H1 (cell line): ENCODE measurements around the gene EIF2S3B. TPM values are rescaled to one million over a fixed set of nuclear protein-coding genes. Genes with fewer than 3 reads are reported as not detected.

Experiments used
- CTCF ChIA-PET: fragments of 300-600 bp; sonication (Branson Sonifier 250); formaldehyde crosslinking; loops from one replicate; lab custom pipeline; 2021; ENCODE audit not compliant: partially characterized antibody; lab: Charles Lee
- POLR2A ChIA-PET: fragments of 300-600 bp; sonication (Branson Sonifier 250); formaldehyde crosslinking; loops from one replicate; lab custom pipeline; 2021; ENCODE audit warnings: inconsistent platforms; ENCODE audit not compliant: partially characterized antibody; lab: Charles Lee
- DNase-seq, 2 experiments: peaks; one replicate each; pipeline versions ENCODE4 v3.0.0 to v3.0.0-alpha.2; 2010 to 2022; ENCODE audit warnings: low spot score in 2 of 2, low read depth in 1 of 2, mixed read lengths in 1 of 2
- FAIRE-seq: peaks from 2 replicates; lab custom pipeline; 2011; peaks lifted over from hg19 to GRCh38; lab: Jason Lieb, UNC
- H2AFZ ChIP-seq: 2 replicates; pipeline ENCODE4 v1.8.1; 2012; ENCODE audit warnings: low read length, inconsistent platforms
- H2AK5ac ChIP-seq: 2 replicates; pipeline ENCODE4 v1.6.1; 2013; ENCODE audit warnings: low read depth, low read length
- H2BK120ac ChIP-seq: replicated peaks from 2 replicates; pipeline ENCODE3; 2013; ENCODE audit warnings: low read depth, low read length, inconsistent platforms
- H2BK12ac ChIP-seq: 2 replicates; pipeline ENCODE4 v1.6.1; 2013; ENCODE audit warnings: low read depth, low read length
- H2BK15ac ChIP-seq: 2 replicates; pipeline ENCODE4 v1.6.1; 2013; ENCODE audit warnings: low read length
- H2BK20ac ChIP-seq: 2 replicates; pipeline ENCODE4 v1.6.1; 2013; ENCODE audit warnings: low read length
- H2BK5ac ChIP-seq: 2 replicates; pipeline ENCODE4 v1.6.1; 2013; ENCODE audit warnings: low read depth, low read length
- H3K14ac ChIP-seq: 2 replicates; pipeline ENCODE4 v1.6.1; 2013; ENCODE audit warnings: inconsistent platforms; ENCODE audit not compliant: insufficient read length
- H3K18ac ChIP-seq: 2 replicates; pipeline ENCODE4 v1.6.1; 2013; ENCODE audit warnings: low read length; ENCODE audit errors: extremely low read depth
- H3K23ac ChIP-seq: 2 replicates; pipeline ENCODE4 v1.6.1; 2013; ENCODE audit warnings: inconsistent platforms; ENCODE audit not compliant: insufficient read length
- H3K23me2 ChIP-seq: 2 replicates; pipeline ENCODE4 v1.6.1; 2013; ENCODE audit warnings: low read depth, low read length
- H3K27ac ChIP-seq: 2 replicates; pipeline ENCODE4 v1.6.1; 2011; ENCODE audit warnings: low read depth, low read length, inconsistent platforms
- H3K27me3 ChIP-seq, 4 experiments: replicated peaks in 1 of 4; 1 replicate in 1 of 4; 2 replicates in 3 of 4; pipeline versions ENCODE4 v1.6.1 to v1.8.1; 2011 to 2013; ENCODE audit warnings: low read length in 3 of 4, mild to moderate bottlenecking in 3 of 4, inconsistent platforms in 2 of 4, mixed read lengths in 2 of 4, moderate library complexity in 1 of 4; ENCODE audit not compliant: control insufficient read depth in 3 of 4, insufficient read depth in 3 of 4; ENCODE audit errors: extremely low read depth in 1 of 4
- H3K36me3 ChIP-seq, 4 experiments: 2 replicates each; pipeline versions ENCODE4 v1.6.1 to v1.8.1; 2011 to 2013; ENCODE audit warnings: mild to moderate bottlenecking in 4 of 4, low read length in 3 of 4, moderate library complexity in 2 of 4, control low read depth in 1 of 4, inconsistent platforms in 1 of 4; ENCODE audit not compliant: insufficient read depth in 4 of 4, control insufficient read depth in 2 of 4
- H3K4ac ChIP-seq: replicated peaks from 2 replicates; pipeline ENCODE3; 2013; ENCODE audit warnings: low read length, low read depth, mixed read lengths, inconsistent platforms; ENCODE audit not compliant: insufficient read length
- H3K4me1 ChIP-seq, 4 experiments: replicated peaks in 1 of 4; 1 replicate in 1 of 4; 2 replicates in 3 of 4; pipeline versions ENCODE4 v1.6.1 to v1.8.1; 2011 to 2013; ENCODE audit warnings: low read length in 3 of 4, inconsistent platforms in 2 of 4, mixed read lengths in 1 of 4; ENCODE audit not compliant: insufficient read depth in 4 of 4, control insufficient read depth in 3 of 4
- H3K4me2 ChIP-seq, 2 experiments: 2 replicates each; pipeline versions ENCODE4 v1.6.1 to v1.8.1; 2011 to 2013; ENCODE audit warnings: low read depth in 2 of 2, low read length in 2 of 2, control low read depth in 1 of 2, inconsistent platforms in 1 of 2, mild to moderate bottlenecking in 1 of 2; ENCODE audit not compliant: insufficient read depth in 1 of 2
- H3K4me3 ChIP-seq, 4 experiments: fragments of 200-600, 300-600 bp in 1 of 4; sonication (generic), shearing (Covaris generic), sonication (Bioruptor Twin) in 1 of 4; 2 replicates each; pipeline versions ENCODE4 v1.5.1 to v1.8.1; 2011 to 2016; ENCODE audit warnings: low read length in 4 of 4, low read depth in 3 of 4, control low read depth in 2 of 4, inconsistent platforms in 2 of 4, mild to moderate bottlenecking in 2 of 4, mixed read lengths in 1 of 4, moderate library complexity in 1 of 4; ENCODE audit not compliant: insufficient read depth in 2 of 4; ENCODE audit errors: extremely low read depth in 1 of 4
- H3K56ac ChIP-seq: replicated peaks from 2 replicates; pipeline ENCODE3; 2013; ENCODE audit warnings: low read depth, mild to moderate bottlenecking, mixed read lengths, low read length, inconsistent platforms; ENCODE audit not compliant: insufficient read length
- H3K79me1 ChIP-seq: 2 replicates; pipeline ENCODE4 v1.6.1; 2013; ENCODE audit warnings: low read depth, low read length, control low read depth
- H3K79me2 ChIP-seq, 2 experiments: 2 replicates each; pipeline versions ENCODE4 v1.6.1 to v1.8.1; 2012 to 2013; ENCODE audit warnings: low read length in 2 of 2, mild to moderate bottlenecking in 2 of 2, inconsistent platforms in 1 of 2; ENCODE audit not compliant: insufficient read depth in 2 of 2, control insufficient read depth in 1 of 2
- H3K9ac ChIP-seq, 4 experiments: replicated peaks in 1 of 4; 1 replicate in 1 of 4; 2 replicates in 3 of 4; pipeline versions ENCODE4 v1.6.1 to v1.8.1; 2011 to 2013; ENCODE audit warnings: low read depth in 3 of 4, low read length in 3 of 4, control low read depth in 2 of 4, mild to moderate bottlenecking in 2 of 4, moderate library complexity in 2 of 4, inconsistent platforms in 1 of 4; ENCODE audit errors: extremely low read depth in 1 of 4
- H3K9me3 ChIP-seq, 2 experiments: 2 replicates each; pipeline versions ENCODE4 v1.6.1 to v1.8.1; 2012 to 2013; ENCODE audit warnings: mild to moderate bottlenecking in 2 of 2, moderate library complexity in 2 of 2, control low read depth in 1 of 2, inconsistent platforms in 1 of 2, low read depth in 1 of 2, low read length in 1 of 2, mixed read lengths in 1 of 2; ENCODE audit not compliant: insufficient read depth in 2 of 2
- H4K20me1 ChIP-seq, 2 experiments: replicated peaks in 1 of 2; 2 replicates each; pipeline versions ENCODE3 to v1.8.1; 2011 to 2013; ENCODE audit warnings: inconsistent platforms in 2 of 2, low read length in 2 of 2, mild to moderate bottlenecking in 1 of 2; ENCODE audit not compliant: insufficient read depth in 2 of 2, control insufficient read depth in 1 of 2
- H4K5ac ChIP-seq: 2 replicates; pipeline ENCODE4 v1.6.1; 2013; ENCODE audit warnings: low read length, low read depth, mixed read lengths, inconsistent platforms; ENCODE audit not compliant: insufficient read length
- H4K8ac ChIP-seq: 2 replicates; pipeline ENCODE4 v1.8.0; 2013; ENCODE audit warnings: mild to moderate bottlenecking, moderate library complexity, low read length, inconsistent platforms; ENCODE audit not compliant: insufficient read depth; ENCODE audit errors: extremely low read depth
- H4K91ac ChIP-seq: replicated peaks from 2 replicates; pipeline ENCODE3; 2013; ENCODE audit warnings: low read length, mixed read lengths, inconsistent platforms; ENCODE audit not compliant: insufficient read length
- BCL11A ChIP-seq, 2 experiments: IDR thresholded peaks; one replicate each; pipeline ENCODE4 v1.6.1; 2011; ENCODE audit warnings: low read depth in 2 of 2, low read length in 2 of 2, mild to moderate bottlenecking in 2 of 2
- CTBP2 ChIP-seq: IDR thresholded peaks from 2 replicates; pipeline ENCODE4 v1.7.0; 2011; ENCODE audit warnings: borderline replicate concordance, mild to moderate bottlenecking, moderate library complexity, mixed read lengths, low read length; ENCODE audit not compliant: insufficient read depth, insufficient read length
- KDM4A ChIP-seq: IDR thresholded peaks from one replicate; pipeline ENCODE4 v1.7.1; 2012; ENCODE audit warnings: low read depth, mild to moderate bottlenecking, moderate library complexity, low read length, inconsistent platforms; ENCODE audit not compliant: severe bottlenecking
- SP4 ChIP-seq: IDR thresholded peaks from 2 replicates; pipeline ENCODE4 v1.6.1; 2012; ENCODE audit warnings: low read length, inconsistent platforms
- WGBS, 2 experiments: shearing (Covaris generic) in 1 of 2; methylation state at CpG; one replicate each; pipeline versions ENCODE4 v1.1.6 to v1.1.7; 2013 to 2015; ENCODE audit warnings: low lambda C conversion rate in 2 of 2, mixed read lengths in 2 of 2, inconsistent platforms in 1 of 2, low coverage in 1 of 2, missing lambda C conversion rate in 1 of 2; ENCODE audit not compliant: insufficient replicate concordance in 2 of 2, insufficient coverage in 1 of 2, insufficient read length in 1 of 2; ENCODE audit errors: extremely low coverage in 1 of 2, missing lambda C conversion rate in 1 of 2; 5-methylcytosine and 5-hydroxymethylcytosine counted together
- polyA plus RNA-seq, 7 experiments: library from polyadenylated mRNA; depleted of rRNA in 3 of 7; stranded (reverse) in 5 of 7; unstranded in 2 of 7; fragments of >200 nt in 5 of 7; fragments of 200-250 nt in 2 of 7; gene quantifications; 1 replicate in 5 of 7; 2 replicates in 1 of 7; 4 replicates in 1 of 7; pipeline versions ENCODE4 v1.2.1 to v1.2.3, GENCODE V29; 2011 to 2013; ENCODE audit warnings: missing spikeins in 2 of 7, mixed read lengths in 2 of 7
- total RNA-seq: library from RNA; stranded (reverse); fragmentation: NEBNext Ultra II Directional; extraction: Animal tissue kit (Norgen Biotek cat#: 25700); gene quantifications from 2 replicates; pipeline ENCODE4 v1.2.1, GENCODE V29; 2021

EIF2S3B gene
- total and polyA plus RNA-seq, 2 of the 8 experiments (the other 6 are each of a cell fraction or from before 2014, with no cell fraction given): 3.1 to 6.7 TPM

DNA sequence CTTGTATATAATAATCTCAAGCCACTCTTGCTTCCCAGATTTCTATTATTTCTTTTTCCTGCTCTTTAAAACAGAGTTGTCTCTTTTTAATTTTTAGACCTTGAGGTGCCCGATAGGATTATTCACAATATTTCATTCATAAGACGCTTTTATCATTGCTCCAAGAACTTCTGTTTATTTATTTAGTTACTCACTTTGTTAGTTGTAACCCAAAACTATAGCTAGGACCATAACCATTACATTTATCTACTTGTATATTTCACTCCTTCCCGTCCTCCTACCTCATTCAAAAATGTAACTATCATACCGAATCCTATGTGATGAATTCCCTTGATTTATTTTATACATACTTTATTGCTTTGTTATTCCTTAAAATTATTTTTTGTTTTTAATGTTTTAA is 7.1 kb downstream of the EIF2S3B start:
- no peak overlapping the region for H2AFZ ChIP-seq
- WGBS, 2 experiments: 90 to 100% methylated on average over 2 to 4 of the region's 4 CpGs
- CTCF ChIA-PET: no interaction called here

More for the DNA sequence above, 7.1 kb downstream of the EIF2S3B start:
- no peak overlapping the region for H3K4me2 ChIP-seq
- H2BK120ac ChIP-seq: no peak overlapping the region
- FAIRE-seq: no peak
- H2BK20ac ChIP-seq: no peak overlapping the region
- no peak overlapping the region for H2BK5ac ChIP-seq
- TF ChIP-seq BCL11A (IDR thresholded peaks at IDR 0.05; ENCODE audit: low read depth in 2 of 2, low read length in 2 of 2) (no peak), SP4 (no peak), KDM4A (no peak), CTBP2 (no peak)
- no peaks in the 10 kb centered on the region for H3K79me2 ChIP-seq
- H2BK15ac ChIP-seq: no peak overlapping the region
- no peak overlapping the region for H2BK12ac ChIP-seq
- no peaks in the 10 kb centered on the region for H3K79me1 ChIP-seq
- H4K8ac ChIP-seq: no peak overlapping the region
- H3K27ac ChIP-seq: no peak overlapping the region
- DNase-seq: no peak
- H3K14ac ChIP-seq: no peak overlapping the region
- no peak overlapping the region for H3K18ac ChIP-seq
- H3K23ac ChIP-seq: no peak overlapping the region
- H3K23me2 ChIP-seq: no peaks in the 10 kb centered on the region; the same call in 1 of the 2 replicates
- H3K4me3 ChIP-seq: no peak overlapping the region
- no peak overlapping the region for H4K5ac ChIP-seq
- H3K9ac ChIP-seq: no peak overlapping the region
- no peak overlapping the region for H3K56ac ChIP-seq
- H3K4ac ChIP-seq: no peak overlapping the region
- no peaks in the 10 kb centered on the region for H3K36me3 ChIP-seq
- H3K27me3 ChIP-seq: no peaks in the 10 kb centered on the region
- no peaks in the 10 kb centered on the region for H4K20me1 ChIP-seq
- POLR2A ChIA-PET: no interaction called here
- H3K9me3 ChIP-seq: no peaks in the 10 kb centered on the region
- H4K91ac ChIP-seq: no peak overlapping the region
- no peaks in the 10 kb centered on the region for H3K4me1 ChIP-seq
- no peak overlapping the region for H2AK5ac ChIP-seq
